HCT116 (cell line): Measurements from ENCODE around the gene HASPIN. TPM values are rescaled to one million over a fixed set of nuclear protein-coding genes. Genes with fewer than 3 reads are reported as not detected.

Experiments
- ATAC-seq: fragments of 200-7000 bp; cut with Tn5 transposase; 2 replicates; pipeline ENCODE4 v1.9.1; 2020; ENCODE audit warnings: mild to moderate bottlenecking, moderate library complexity
- BruUV-seq: library from RNA; stranded (reverse); fragments of 400-500 nt; replicated peaks from 2 replicates; lab custom pipeline; 2021; lab: Mats Ljungman, UMichigan
- CTCF ChIA-PET: fragments of 300-600 bp; sonication (Branson Sonifier 250); formaldehyde crosslinking; loops from one replicate; lab custom pipeline; 2021; ENCODE audit warnings: antibody characterized with exemption; lab: Charles Lee
- POLR2A ChIA-PET: fragments of 300-600, 350-600 bp; sonication (Branson Sonifier 250); formaldehyde crosslinking; loops from one replicate; lab custom pipeline; 2021; ENCODE audit warnings: antibody characterized with exemption; lab: Charles Lee
- RAD21 ChIA-PET, 2 experiments: fragments of 300-600 bp; sonication (Branson Sonifier 250); formaldehyde crosslinking; loops; one replicate each; lab custom pipeline; 2023; ENCODE audit warnings: low total read pairs in 2 of 2; ENCODE audit not compliant: uncharacterized antibody in 2 of 2, unreplicated experiment in 2 of 2, low non-redundant PET in 1 of 2; lab: Charles Lee
- DNase-seq: peaks from one replicate; pipeline ENCODE4 v3.0.0-alpha.2; 2010; ENCODE audit warnings: low read depth, low spot score
- H2AFZ ChIP-seq: fragments of 200-600 bp; shearing (Covaris generic), sonication (generic); 2 replicates; pipeline ENCODE4 v1.6.1; 2017; ENCODE audit warnings: low read depth, mixed run types, mixed read lengths, antibody characterized with exemption, low read length; ENCODE audit not compliant: poor library complexity, severe bottlenecking
- H3K27ac ChIP-seq: 2 replicates; pipeline ENCODE4 v1.5.1; 2012; ENCODE audit warnings: low read depth, low read length
- H3K27me3 ChIP-seq: fragments of 200-600 bp; sonication (generic); 2 replicates; pipeline ENCODE4 v1.6.1; 2016; ENCODE audit warnings: mixed run types, low read length, mixed read lengths; ENCODE audit not compliant: insufficient read depth
- H3K36me3 ChIP-seq, 2 experiments: fragments of 200-500 bp in 1 of 2; fragments of 200-600 bp in 1 of 2; sonication (Bioruptor generic) in 1 of 2; sonication (generic) in 1 of 2; 2 replicates each; pipeline versions ENCODE4 v1.5.1 to v1.6.1; 2014 to 2016; ENCODE audit warnings: low read length in 2 of 2, inconsistent platforms in 1 of 2, mixed read lengths in 1 of 2, mixed run types in 1 of 2; ENCODE audit not compliant: insufficient read depth in 2 of 2, control insufficient read depth in 1 of 2
- H3K4me1 ChIP-seq, 2 experiments: fragments of 200-600 bp in 1 of 2; sonication (generic) in 1 of 2; 2 replicates each; pipeline versions ENCODE4 v1.5.1 to v1.6.1; 2012 to 2017; ENCODE audit warnings: low read length in 2 of 2, inconsistent platforms in 1 of 2, mild to moderate bottlenecking in 1 of 2, mixed read lengths in 1 of 2, mixed run types in 1 of 2, moderate library complexity in 1 of 2; ENCODE audit not compliant: insufficient read depth in 2 of 2, control insufficient read depth in 1 of 2
- H3K4me2 ChIP-seq: fragments of 200-600 bp; sonication (generic); 2 replicates; pipeline ENCODE4 v1.6.1; 2017; ENCODE audit warnings: mixed run types, low read length, mixed read lengths
- H3K4me3 ChIP-seq, 2 experiments: fragments of 200-600 bp in 1 of 2; sonication (generic) in 1 of 2; replicated peaks in 1 of 2; 2 replicates each; pipeline ENCODE4 v1.5.1; 2011 to 2016; ENCODE audit warnings: low read length in 2 of 2, control low read depth in 1 of 2, low read depth in 1 of 2, mild to moderate bottlenecking in 1 of 2, mixed read lengths in 1 of 2, mixed run types in 1 of 2
- H3K79me2 ChIP-seq: fragments of 200-600 bp; sonication (generic); 2 replicates; pipeline ENCODE4 v1.6.1; 2017; ENCODE audit warnings: mild to moderate bottlenecking, mixed run types, low read length, moderate library complexity, mixed read lengths; ENCODE audit not compliant: insufficient read depth
- H3K9ac ChIP-seq: fragments of 200-600 bp; sonication (generic); 2 replicates; pipeline ENCODE4 v1.6.1; 2016; ENCODE audit warnings: low read length, mixed read lengths
- H3K9me2 ChIP-seq: fragments of 200-600 bp; sonication (generic), shearing (Covaris generic); 2 replicates; pipeline ENCODE4 v1.6.1; 2017; ENCODE audit warnings: mixed run types, mild to moderate bottlenecking, moderate library complexity; ENCODE audit not compliant: insufficient read depth
- H3K9me3 ChIP-seq, 2 experiments: fragments of 200-500 bp in 1 of 2; fragments of 200-600 bp in 1 of 2; sonication (Bioruptor generic) in 1 of 2; sonication (generic) in 1 of 2; 2 replicates each; pipeline ENCODE4 v1.6.1; 2014 to 2017; ENCODE audit warnings: low read length in 2 of 2, mixed read lengths in 2 of 2, inconsistent platforms in 1 of 2, low read depth in 1 of 2, mild to moderate bottlenecking in 1 of 2, mixed run types in 1 of 2, moderate library complexity in 1 of 2; ENCODE audit not compliant: control insufficient read depth in 1 of 2, insufficient read depth in 1 of 2
- H4K20me1 ChIP-seq: fragments of 200-600 bp; sonication (generic), shearing (Covaris generic); 2 replicates; pipeline ENCODE4 v1.6.1; 2017; ENCODE audit warnings: mixed run types, mild to moderate bottlenecking, moderate library complexity; ENCODE audit not compliant: insufficient read depth
- CEBPB ChIP-seq: IDR thresholded peaks from 2 replicates; pipeline ENCODE4 v1.6.1; 2012; ENCODE audit warnings: low read depth
- CTCF ChIP-seq, 3 experiments: fragments of 200-600 bp in 1 of 3; sonication (generic) in 1 of 3; IDR thresholded peaks in 2 of 3; conservative IDR thresholded peaks in 1 of 3; 2 replicates each; pipeline ENCODE4 v1.5.1; 2012 to 2017; ENCODE audit warnings: low read depth in 2 of 3, low read length in 2 of 3, antibody characterized with exemption in 1 of 3, borderline replicate concordance in 1 of 3, control low read depth in 1 of 3, mild to moderate bottlenecking in 1 of 3, mixed read lengths in 1 of 3, mixed run types in 1 of 3, moderate library complexity in 1 of 3; ENCODE audit not compliant: insufficient read depth in 1 of 3
- EZH2phosphoT487 ChIP-seq: fragments of 200-600 bp; IDR thresholded peaks from 2 replicates; pipeline ENCODE4 v1.6.1; 2018; ENCODE audit warnings: antibody characterized with exemption, borderline replicate concordance
- POLR2AphosphoS5 ChIP-seq: IDR thresholded peaks from 2 replicates; pipeline ENCODE4 v1.6.1; 2011; ENCODE audit warnings: mild to moderate bottlenecking, low read depth, low read length, moderate library complexity
- RAD21 ChIP-seq: IDR thresholded peaks from 2 replicates; pipeline ENCODE4 v1.6.1; 2012; ENCODE audit warnings: low read depth, mild to moderate bottlenecking
- REST ChIP-seq: IDR thresholded peaks from 2 replicates; pipeline ENCODE4 v1.6.1; 2012; ENCODE audit warnings: low read depth
- SIN3A ChIP-seq: IDR thresholded peaks from 2 replicates; pipeline ENCODE4 v1.6.1; 2012; ENCODE audit warnings: low read depth
- ZNF274 ChIP-seq: fragments of 200-500 bp; sonication (Bioruptor generic); IDR thresholded peaks from 2 replicates; pipeline ENCODE4 v1.6.1; 2014; ENCODE audit warnings: mild to moderate bottlenecking, low read depth, low read length, inconsistent platforms
- intact Hi-C: fragments of 100-400 bp; cut with micrococcal nuclease; formaldehyde crosslinking; loops from 2 replicates; pipeline ENCODE4 v1.10.0; 2022
- total RNA-seq: library from RNA; stranded (reverse); gene quantifications from one replicate; pipeline ENCODE4 v1.2.1, GENCODE V29; 2021; ENCODE audit not compliant: unreplicated experiment

HASPIN gene
- total RNA-seq, 1 experiment from 2014 or later, result 19.6 TPM

GRCh38 chr17:3768769-3769168, 45.1 kb downstream of the HASPIN start:
- no peaks in the 10 kb centered on the region for H4K20me1 ChIP-seq
- POLR2A ChIA-PET, result no interaction called here
- RAD21 ChIA-PET, result no interaction called here
- CTCF ChIA-PET, result no interaction called here
- no TSS peak for BruUV-seq
- H3K9ac ChIP-seq, result no peak overlapping the region
- H3K36me3 ChIP-seq, result no peaks in the 10 kb centered on the region
- TF ChIP-seq EZH2phosphoT487 (no peak), POLR2AphosphoS5 (no peak)
- no peak overlapping the region for H3K4me2 ChIP-seq
- no peak overlapping the region for H3K4me3 ChIP-seq
- H3K27me3 ChIP-seq, result no peaks in the 10 kb centered on the region
- no peaks in the 10 kb centered on the region for H3K79me2 ChIP-seq
- no peaks in the 10 kb centered on the region for H3K9me3 ChIP-seq
- peaks cover 0 to 28% of the 10 kb centered on the region in 2 experiments; a peak in 2 of 4 replicates for H3K4me1 ChIP-seq
- intact Hi-C loops, result no loop called here
- DNase-seq (no peak), ATAC-seq (no peak)
- no peaks in the 10 kb centered on the region for H3K9me2 ChIP-seq
- H2AFZ ChIP-seq, result no peak overlapping the region
- no peak overlapping the region for H3K27ac ChIP-seq

GRCh38 chr17:3770466-3770865, 46.8 kb downstream of the HASPIN start:
- no peaks in the 10 kb centered on the region for H3K27me3 ChIP-seq
- BruUV-seq, result no TSS peak
- no peaks in the 10 kb centered on the region for H3K9me3 ChIP-seq
- ATAC-seq (no peak), DNase-seq (no peak)
- intact Hi-C loops, result no loop called here
- no peak overlapping the region for H3K9ac ChIP-seq
- POLR2A ChIA-PET, result no interaction called here
- peaks cover 0 to 25% of the 10 kb centered on the region in 2 experiments; a peak in 2 of 4 replicates for H3K4me1 ChIP-seq
- TF ChIP-seq RAD21 (no peak), CTCF (IDR thresholded peaks at IDR 0.05 in 2 of 3, conservative IDR thresholded peaks at IDR 0.05 in 1 of 3; ENCODE audit: borderline replicate concordance in 1 of 3, insufficient read depth in 1 of 3, low read depth in 2 of 3, low read length in 2 of 3) (no peak), REST (no peak), SIN3A (no peak), CEBPB (no peak), ZNF274 (no peak)
- H4K20me1 ChIP-seq, result no peaks in the 10 kb centered on the region
- RAD21 ChIA-PET, result no interaction called here
- H3K27ac ChIP-seq, result no peak overlapping the region
- H3K4me3 ChIP-seq, result no peak overlapping the region
- CTCF ChIA-PET, result no interaction called here
- no peaks in the 10 kb centered on the region for H3K36me3 ChIP-seq
- no peak overlapping the region for H2AFZ ChIP-seq
- H3K4me2 ChIP-seq, result no peak overlapping the region
- H3K79me2 ChIP-seq, result no peaks in the 10 kb centered on the region
- no peaks in the 10 kb centered on the region for H3K9me2 ChIP-seq
